ENCODE measurements around the gene ZNF587B.

ZNF587B gene

GRCh38 chr19:57887195-57887941 is 57.3 kb downstream of the ZNF587B start:
- TF ChIP-seq FOXP2 (optimal IDR thresholded peaks at IDR 0.05; ENCODE audit: borderline replicate concordance, extremely low read depth, extremely low read length, insufficient read depth) = no peak
- TF ChIP-seq TAF1 (IDR thresholded peaks at IDR 0.05; ENCODE audit: borderline replicate concordance, insufficient read depth, low read length) = no peak
- TF ChIP-seq POLR2AphosphoS5 (IDR thresholded peaks at IDR 0.05; ENCODE audit: low read depth, low read length) = no peak
- TF ChIP-seq SIN3A (IDR thresholded peaks at IDR 0.05; ENCODE audit: borderline replicate concordance, insufficient read depth, low read length) = no peak
- TF ChIP-seq, protein P1, sequence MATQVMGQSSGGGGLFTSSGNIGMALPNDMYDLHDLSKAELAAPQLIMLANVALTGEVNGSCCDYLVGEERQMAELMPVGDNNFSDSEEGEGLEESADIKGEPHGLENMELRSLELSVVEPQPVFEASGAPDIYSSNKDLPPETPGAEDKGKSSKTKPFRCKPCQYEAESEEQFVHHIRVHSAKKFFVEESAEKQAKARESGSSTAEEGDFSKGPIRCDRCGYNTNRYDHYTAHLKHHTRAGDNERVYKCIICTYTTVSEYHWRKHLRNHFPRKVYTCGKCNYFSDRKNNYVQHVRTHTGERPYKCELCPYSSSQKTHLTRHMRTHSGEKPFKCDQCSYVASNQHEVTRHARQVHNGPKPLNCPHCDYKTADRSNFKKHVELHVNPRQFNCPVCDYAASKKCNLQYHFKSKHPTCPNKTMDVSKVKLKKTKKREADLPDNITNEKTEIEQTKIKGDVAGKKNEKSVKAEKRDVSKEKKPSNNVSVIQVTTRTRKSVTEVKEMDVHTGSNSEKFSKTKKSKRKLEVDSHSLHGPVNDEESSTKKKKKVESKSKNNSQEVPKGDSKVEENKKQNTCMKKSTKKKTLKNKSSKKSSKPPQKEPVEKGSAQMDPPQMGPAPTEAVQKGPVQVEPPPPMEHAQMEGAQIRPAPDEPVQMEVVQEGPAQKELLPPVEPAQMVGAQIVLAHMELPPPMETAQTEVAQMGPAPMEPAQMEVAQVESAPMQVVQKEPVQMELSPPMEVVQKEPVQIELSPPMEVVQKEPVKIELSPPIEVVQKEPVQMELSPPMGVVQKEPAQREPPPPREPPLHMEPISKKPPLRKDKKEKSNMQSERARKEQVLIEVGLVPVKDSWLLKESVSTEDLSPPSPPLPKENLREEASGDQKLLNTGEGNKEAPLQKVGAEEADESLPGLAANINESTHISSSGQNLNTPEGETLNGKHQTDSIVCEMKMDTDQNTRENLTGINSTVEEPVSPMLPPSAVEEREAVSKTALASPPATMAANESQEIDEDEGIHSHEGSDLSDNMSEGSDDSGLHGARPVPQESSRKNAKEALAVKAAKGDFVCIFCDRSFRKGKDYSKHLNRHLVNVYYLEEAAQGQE (IDR thresholded peaks at IDR 0.05; ENCODE audit: insufficient read depth in 1 of 2, low read depth in 2 of 2, low read length in 2 of 2) = no peak

GRCh38 chr19:57888107-57888559 is 58.0 kb downstream of the ZNF587B start:
- no peak for TF ChIP-seq SIN3A (IDR thresholded peaks at IDR 0.05; ENCODE audit: borderline replicate concordance, insufficient read depth, low read length)
- no peak for TF ChIP-seq TAF1 (IDR thresholded peaks at IDR 0.05; ENCODE audit: borderline replicate concordance, insufficient read depth, low read length)
- no peak for TF ChIP-seq POLR2AphosphoS5 (IDR thresholded peaks at IDR 0.05; ENCODE audit: low read depth, low read length)
- no peak for TF ChIP-seq FOXP2 (optimal IDR thresholded peaks at IDR 0.05; ENCODE audit: borderline replicate concordance, extremely low read depth, extremely low read length, insufficient read depth)
- TF ChIP-seq, protein P1 (IDR thresholded peaks at IDR 0.05; ENCODE audit: insufficient read depth in 1 of 2, low read depth in 2 of 2, low read length in 2 of 2) = no peak

DNA sequence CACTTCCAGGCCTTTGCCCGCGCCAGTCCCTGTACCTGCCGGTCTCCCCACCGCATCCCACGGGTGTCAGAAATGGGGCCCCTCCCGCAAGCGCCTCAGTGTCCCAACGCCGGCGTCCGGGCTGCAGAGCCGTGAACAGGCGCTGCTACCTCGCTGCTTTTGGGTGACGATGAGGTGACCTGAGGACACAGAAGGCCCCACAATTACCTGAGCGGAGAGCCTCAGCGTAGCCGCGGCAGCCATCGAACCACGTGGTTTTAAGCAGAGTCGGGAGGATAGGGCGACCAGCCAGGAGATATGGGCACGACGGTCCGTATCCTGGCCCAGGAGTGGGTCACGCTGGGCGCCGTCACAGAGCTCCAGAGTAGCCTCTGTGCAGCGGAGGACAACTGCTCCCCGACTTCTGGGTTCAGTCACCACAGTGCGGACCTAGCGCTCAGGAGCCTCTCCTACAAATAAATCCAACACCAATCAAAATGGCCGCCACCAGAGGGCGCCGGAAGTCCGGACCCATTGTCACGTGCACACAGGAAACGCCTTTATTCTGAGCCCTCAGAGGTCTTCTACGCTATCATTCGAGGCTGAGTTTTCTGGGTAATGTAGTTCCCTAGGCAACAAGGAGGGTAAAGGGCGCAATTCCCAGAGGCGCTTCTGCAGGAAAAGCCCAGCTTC is 58.6 kb downstream of the ZNF587B start, which contains the start of gene ZNF814:
Gene ZNF814 (minus strand): TSS at position 478 of the 672 bp plus-strand sequence. CDS start 235 bp downstream, at position 243.
- TF ChIP-seq FOXP2 (optimal IDR thresholded peaks at IDR 0.05; ENCODE audit: borderline replicate concordance, extremely low read depth, extremely low read length, insufficient read depth) (no peak), TAF1 (IDR thresholded peaks at IDR 0.05; ENCODE audit: borderline replicate concordance, insufficient read depth, low read length) (peak; percentile 80; the same call in 1 of the 2 replicates), POLR2AphosphoS5 (IDR thresholded peaks at IDR 0.05; ENCODE audit: low read depth, low read length) (peak; percentile 87), SIN3A (IDR thresholded peaks at IDR 0.05; ENCODE audit: borderline replicate concordance, insufficient read depth, low read length) (peak; percentile 72; the same call in 1 of the 2 replicates)
- TF ChIP-seq, protein P1 (IDR thresholded peaks at IDR 0.05; ENCODE audit: insufficient read depth in 1 of 2, low read depth in 2 of 2, low read length in 2 of 2) = peak in 1 of 2 experiments; percentile 52; a peak in 1 of 4 replicates

Measured in PFSK-1 (cell line).